Measurements from ENCODE around the gene ERRFI1.
A peak's percentile ranks its signal among the peaks of the same experiment; 100 is the strongest.

Gene ERRFI1

DNA sequence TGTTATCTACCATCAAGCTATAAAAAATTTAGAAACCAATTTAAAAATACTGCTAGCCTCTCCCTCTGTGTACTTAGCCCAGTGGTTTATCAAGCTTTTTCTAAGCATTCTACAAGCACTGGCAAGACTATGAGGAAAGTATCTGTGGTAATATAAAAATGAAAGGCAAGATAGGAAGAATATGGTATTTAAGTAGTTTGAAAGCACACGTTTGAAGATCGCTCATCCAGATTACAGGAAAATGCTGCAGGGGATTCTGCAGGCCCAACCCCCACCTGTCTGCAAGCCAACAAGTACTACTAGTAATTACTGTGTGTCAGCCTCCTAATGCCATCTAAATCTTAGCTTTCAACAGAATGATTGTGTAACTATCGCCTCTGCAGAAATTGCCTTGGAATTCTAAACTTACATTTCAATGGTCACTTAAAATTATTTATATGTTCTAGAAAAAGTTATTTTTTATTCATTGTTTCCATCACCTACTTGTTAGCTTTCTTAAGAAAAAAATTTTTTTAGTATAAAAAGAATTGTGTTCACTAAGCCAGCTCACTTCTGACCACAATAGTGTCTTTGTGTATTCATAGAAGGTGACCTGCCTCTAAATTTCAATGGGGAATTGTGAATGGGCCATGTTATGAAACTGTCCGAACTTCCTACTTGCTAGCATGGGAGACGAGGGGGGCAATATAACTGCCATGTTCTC lies 8.5 kb downstream of the ERRFI1 start:
- FAIRE-seq = peak; percentile 17

DNA sequence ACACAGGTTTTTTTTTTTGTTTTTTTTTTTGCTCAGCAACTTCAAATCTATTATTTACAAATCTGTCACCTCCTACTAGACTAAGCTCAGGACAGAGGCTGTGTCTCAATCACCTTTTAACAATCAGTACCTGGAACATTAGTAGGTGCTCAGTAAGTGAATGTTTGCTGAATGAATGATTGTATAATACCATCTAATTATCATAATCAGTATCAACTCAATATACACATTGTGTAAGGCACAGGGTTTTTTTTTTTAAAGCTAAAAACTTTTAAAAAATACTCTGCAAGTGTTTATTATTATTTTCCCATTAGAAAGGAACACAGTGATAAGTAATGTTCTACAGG lies 9.2 kb downstream of the ERRFI1 start:
- FAIRE-seq = no peak

DNA sequence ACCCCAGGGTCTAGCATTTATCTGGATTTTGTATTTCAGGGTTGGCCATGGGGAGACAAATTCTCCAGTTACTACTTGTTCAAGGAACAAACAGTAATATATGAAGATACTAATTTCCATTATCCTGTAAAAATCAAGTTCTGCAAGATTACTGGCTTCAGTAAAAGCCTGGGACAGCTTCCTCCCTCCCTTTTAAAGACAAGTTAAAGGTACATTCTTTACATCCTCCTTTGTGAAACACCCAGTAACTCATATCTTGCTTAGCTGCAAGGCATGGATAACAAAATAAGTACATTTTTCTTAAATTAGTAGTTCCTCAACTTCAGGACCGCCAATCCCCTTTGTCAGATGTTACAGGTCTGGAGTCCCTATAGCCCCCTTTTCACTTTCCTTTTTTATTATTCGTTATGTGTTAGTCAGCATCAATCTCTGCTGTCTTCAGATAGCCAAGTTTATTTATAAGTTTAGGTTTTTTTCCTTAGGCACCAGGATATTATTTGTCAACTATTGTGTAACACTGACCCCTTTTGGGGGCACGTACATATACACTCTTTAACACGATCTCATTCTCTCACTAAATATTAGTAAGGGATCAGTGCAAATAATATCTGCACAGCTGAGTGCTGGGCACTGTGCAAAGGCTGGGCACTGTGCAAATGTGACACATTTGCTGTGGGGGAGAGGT lies 9.8 kb downstream of the ERRFI1 start:
- no peak for FAIRE-seq

DNA sequence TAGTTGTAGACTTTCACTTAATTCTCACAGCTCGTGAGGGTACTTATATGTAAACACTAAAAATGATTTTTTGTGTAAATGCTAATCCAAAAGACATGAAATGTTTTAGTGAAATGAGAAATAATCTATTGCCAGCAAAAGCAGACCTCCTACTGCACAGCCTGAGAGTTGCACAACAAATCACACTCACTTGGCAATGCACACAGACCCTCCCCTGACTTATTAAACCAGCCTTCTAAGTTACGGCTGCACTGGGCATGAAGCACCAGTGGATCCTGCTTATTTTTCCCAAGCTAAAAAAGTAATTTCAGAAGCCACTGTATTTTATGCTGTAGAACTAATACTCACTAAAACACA lies 10.3 kb downstream of the ERRFI1 start:
- FAIRE-seq = no peak

DNA sequence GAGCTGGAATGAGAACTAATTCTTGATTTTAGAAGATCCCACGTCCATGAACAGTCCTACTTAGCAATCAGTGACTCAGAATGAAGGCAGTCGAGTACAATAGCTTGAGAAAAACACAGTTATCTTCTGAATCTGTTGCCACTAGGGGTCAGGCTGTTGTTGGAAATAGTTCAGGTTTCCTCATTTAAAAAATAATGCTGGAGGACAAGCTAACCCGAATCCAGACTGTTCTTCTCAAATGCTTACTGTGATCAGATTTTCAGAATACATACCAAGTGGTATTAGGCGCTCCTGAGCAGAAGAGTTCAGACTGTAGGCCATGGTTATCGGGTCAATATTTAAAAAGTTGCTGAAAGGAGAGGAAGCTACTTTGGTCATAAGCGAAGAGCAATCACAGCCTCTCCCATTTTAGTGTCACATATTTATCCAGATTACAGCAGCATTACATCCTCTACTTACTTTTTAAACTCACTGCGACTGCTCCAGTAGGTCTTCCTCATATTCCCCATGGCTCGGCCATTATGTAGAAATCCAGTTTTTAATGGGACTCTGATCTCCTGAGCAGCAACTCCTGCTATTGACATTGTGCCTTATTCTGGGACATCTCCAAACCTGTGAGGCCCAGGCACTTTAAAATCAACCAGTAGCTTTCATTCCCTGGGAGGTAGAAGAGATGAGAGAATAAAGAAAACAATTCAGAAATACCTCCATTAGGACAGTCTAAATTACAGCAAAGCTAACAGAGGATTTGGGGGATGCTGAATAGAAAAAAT lies 10.9 kb downstream of the ERRFI1 start:
- FAIRE-seq = peak; percentile 11

DNA sequence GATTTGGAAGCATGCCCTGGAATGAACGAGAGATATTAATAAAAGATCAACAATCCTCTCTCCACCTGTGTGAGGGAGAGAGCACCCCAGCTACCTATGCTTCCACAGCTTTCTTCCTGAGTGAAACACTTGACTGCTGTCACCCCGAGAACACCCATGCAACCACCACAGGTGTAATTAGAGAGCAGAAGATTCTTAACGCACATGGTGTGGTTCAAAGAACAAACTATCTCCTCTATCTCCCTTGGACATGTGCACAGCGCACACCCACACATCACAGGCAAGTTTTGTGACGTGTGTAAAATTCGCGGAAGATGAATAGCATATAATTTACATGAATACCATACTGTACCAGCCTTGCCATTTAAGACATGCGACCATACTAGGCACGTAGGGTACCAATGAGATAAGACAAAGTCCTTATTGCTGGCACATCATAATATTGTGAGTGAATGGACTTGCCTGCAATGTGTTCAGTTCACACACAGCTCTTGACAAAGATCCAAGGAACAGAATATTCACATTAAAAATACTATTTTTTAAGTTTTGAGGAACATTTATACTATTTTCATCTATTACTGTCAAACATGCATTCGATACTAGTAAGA lies 11.6 kb downstream of the ERRFI1 start:
- FAIRE-seq = no peak

DNA sequence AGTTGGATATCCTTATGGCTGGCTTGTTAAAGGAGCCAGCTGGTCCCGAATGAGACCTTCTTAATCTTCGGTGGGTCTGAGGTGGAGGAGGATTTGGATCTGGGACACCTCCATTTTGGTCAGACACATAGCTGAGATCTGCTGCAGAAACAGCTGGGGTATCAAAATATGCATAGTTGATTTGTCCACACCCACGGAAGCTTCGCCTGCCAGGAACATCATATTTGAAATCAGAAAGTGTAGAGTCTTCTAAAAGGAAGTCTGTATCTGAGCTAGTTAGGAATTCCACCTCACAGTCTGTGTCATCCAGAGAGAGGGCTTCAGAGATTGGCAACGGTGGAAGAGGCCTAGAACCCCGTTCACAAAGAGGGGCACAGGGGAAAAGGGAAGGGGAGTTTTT lies 12.3 kb downstream of the ERRFI1 start:
- FAIRE-seq = no peak

DNA sequence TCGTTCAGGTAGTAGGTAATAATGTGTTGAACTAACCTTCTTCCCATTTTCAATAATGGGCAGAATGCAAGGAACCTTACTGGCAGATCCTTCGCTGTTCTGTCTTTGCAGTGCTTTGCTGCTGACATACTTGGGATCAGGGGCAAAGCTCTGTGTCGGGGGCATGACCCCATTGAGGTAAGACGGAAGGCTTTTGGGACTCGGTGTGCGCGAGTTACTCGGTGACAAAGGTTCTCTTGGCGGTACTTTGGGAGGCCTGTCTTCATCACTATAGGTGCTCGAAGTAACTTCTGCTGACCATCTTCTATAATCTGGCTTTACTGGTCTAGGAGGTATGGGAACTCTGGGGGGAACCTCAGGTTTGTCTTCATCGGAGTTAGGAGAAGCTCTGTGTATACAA lies 12.7 kb downstream of the ERRFI1 start:
- FAIRE-seq = no peak

DNA sequence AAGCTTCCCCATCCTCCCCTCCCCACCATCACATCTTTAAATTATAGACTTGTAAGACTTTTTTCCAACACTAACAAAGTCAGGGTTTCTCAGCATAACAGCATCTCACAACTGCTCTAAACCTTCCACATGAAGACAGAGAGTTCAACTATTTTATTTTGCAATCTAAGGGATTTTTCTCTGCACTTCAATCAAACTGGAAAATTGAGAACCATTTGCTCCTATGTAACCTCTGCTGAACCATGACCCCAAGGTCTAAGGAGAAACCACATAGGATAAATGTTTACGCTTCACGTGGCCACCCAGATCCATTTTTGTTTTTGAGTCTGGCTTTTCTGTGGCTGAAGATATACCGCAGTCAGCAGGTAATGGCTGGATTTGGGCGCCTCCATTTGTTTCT lies 13.2 kb downstream of the ERRFI1 start:
- FAIRE-seq = no peak

DNA sequence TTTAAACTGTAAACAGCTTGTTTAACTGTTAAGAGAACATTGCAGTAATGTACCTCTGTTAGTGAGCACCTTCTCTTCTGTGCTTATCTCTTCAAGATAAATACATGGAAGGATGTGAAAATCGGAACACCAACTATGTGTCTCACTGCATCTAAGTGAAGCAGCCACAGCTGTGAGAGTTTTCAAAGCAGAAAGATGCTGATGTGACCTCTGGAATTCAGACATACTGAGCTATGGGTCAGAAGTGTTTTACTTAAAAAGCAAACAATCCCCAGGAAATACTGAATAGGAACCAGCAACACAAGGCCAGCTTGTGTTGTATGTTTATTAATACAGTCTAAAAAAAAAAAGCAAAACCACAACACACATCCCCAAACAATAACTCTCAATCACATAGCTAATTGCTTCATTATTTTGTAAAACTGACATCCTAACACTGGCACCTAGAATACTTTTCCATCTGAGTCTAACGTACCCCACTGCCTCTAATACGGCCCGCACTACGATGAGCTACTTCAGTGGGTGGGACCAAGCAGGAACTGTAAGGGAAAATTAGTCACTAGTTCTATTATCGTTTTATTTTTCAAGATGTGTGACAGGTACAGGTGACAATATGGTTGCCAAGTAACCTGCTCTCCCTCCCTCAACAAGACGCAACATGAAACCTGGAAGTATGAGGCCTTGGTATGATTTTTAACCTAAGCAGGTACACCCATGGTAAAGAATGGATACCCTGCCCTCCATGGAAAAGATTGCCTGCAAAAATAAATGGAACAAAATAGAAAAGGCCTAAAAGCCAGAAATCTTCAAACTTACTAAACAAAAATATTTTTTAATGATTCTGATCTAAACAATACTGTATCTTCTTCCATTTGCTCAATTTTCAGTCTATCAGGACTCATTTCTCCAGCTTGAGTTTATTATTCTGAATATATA lies 13.9 kb downstream of the ERRFI1 start:
- no peak for FAIRE-seq

DNA sequence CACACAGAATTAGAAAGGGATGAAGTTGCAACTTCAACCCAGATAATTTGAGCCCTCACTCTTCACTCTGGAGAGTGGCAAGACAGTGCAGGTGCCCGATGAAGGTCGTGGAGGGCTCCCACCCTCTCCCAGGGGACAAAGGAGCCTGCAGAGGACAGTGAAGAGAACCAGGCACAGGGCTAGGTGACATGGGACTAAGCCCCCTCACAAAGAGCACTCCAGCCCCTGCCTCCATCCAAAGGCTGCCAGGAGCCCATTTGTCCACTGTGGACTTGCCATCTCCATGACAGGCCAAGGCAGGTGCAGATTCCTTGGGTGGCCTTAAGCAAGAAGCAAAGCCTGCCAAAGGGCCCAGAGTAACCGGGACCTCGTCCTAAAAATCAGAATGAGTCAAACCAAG lies 15.1 kb downstream of the ERRFI1 start:
- FAIRE-seq = no peak

DNA sequence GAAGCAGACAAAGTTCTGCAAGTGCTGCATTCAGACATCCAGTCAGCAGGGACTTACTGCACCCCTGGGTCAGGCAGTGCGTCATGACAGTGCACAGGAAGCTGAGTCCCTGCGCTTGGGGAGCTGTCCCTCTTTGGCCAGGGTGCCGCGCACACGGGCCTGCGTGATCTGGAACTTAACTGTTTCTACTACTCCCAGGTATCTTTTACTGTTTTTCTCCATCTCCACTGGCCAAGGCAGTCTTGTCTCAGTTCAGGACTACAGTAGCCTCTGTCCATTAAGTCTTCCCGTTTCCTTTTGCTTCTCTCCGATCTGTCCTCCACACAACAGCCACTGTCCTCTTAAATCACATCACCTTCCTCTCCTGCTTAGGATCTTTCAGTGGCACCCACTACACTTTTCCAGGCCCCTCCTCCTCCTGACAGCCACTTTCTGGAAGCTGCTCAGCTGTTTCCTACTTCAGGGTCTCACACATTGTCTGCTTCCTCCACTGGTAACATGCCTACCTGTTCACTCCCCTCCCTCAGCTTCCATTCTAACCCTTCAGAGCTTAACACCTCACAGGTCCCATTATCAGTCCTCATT lies 15.9 kb downstream of the ERRFI1 start:
- no peak for FAIRE-seq

DNA sequence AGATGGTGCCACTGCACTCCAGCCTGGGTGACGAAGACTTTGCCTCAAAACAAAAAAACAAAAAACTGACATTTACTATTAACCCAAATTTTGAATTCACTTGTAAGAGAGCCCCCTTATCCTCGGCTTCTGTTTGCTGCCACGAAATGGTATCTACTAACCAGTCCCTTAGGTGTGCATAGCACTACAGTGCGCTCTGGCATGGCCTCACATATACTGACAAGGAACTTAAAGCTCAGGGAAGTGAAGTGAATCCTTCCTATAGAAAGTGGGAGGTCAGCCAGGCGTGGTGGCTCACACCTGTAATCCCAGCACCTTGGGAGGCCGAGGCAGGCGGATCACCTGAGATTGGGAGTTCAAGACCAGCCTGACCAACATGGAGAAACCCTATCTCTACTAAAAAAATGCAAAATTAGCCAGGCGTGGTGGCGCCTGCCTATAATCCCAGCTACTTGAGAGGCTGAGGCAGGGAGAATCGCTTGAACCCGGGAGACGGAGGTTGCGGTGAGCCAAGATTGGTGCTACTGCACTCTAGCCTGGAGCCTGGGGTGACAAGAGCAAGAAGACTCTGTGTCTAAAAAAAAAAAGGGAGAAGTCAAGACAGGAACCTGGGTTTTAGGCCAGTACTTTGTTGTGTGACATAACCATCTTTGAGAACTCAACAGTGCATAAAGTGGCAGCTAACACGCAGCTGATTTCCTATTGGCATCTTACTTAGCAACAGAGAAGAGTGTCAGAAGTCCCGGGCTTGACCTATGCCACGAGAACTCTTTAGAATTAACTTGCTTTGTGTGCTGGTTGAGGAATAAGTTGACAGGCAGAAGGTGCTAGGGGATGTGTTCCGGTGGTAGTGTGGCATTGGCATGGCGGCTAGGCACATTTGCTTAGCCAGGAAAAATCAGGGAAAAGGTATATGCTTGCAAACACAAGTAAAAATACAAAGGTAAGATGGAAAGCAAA lies 16.8 kb downstream of the ERRFI1 start:
- no peak for FAIRE-seq

DNA sequence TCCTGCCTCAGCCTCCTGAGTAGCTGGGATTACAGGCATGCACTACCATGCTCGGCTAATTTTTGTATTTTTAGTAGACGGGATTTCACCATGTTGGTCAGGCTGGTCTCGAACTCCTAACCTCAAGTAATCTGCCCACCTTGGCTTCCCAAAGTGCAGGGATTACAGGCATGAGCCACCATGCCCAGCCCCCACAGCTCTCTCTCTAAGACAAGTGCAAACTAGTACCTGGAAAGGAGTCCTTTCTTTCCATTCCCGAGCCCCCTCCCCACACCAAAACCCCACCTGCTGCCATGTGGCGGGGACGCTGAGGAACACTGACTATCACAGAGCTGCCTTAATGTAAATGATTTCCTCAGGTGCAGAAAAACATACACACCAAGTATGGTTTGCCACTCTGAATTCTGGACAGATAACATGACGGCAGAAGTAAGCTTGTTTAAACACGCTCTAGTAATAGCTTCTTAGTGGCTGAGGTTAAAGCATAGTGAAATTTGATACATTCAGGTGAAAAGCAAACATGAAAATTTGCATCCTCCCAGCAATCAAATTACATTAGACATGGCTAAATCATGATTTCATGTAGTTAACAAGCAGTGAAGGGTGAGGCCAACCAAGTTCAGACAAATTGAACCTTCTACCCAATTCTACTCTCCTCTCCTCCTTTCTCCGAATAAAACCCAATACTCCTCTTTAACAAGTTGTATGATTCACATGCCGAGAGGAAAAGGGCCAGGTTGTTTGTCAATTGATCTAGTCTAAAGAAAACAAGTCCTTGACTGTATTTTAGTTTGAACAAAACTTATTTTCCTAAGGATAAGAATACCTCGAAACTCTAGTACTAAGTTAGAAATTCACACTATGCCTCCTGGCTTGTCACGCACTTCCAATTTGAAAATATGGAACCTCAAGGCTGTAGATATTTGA lies 19.8 kb downstream of the ERRFI1 start:
- FAIRE-seq = no peak

DNA sequence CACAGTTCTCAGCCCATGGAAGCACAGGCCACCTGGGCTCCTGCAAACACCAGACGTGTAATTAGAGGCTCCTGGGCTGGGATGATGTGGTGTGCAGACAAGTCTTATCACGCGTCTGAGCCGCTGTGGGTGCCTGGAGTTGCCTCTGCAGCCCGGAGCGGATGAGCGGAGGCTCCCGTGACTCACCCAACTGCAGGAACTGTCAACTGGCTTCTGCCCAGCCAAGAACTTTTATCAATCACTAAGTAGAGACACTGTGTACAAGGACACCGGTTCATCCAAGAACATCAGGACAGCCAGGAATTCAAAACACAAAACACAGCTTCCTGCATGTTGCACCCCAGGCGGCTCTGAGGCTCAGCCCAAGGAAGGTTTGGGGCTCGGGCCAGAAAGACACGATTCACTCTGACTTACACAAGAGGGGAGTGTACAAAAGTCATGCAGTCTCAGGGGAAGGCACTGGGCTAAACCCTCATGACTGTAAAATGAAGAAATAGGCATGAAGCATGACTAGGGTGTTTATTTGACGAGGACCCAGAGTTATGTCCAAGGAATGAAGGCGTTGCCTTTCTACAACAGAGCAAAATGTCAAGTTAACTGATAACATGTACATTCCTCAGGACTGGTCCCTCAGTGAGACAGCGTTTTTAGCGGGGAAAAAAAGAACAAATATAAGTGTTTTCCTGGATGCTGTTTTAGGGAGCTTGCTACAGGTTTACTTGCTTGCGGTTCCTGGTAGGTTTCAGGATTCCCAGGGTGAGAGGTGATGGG lies 21.1 kb downstream of the ERRFI1 start:
- peak; percentile 59 for FAIRE-seq

DNA sequence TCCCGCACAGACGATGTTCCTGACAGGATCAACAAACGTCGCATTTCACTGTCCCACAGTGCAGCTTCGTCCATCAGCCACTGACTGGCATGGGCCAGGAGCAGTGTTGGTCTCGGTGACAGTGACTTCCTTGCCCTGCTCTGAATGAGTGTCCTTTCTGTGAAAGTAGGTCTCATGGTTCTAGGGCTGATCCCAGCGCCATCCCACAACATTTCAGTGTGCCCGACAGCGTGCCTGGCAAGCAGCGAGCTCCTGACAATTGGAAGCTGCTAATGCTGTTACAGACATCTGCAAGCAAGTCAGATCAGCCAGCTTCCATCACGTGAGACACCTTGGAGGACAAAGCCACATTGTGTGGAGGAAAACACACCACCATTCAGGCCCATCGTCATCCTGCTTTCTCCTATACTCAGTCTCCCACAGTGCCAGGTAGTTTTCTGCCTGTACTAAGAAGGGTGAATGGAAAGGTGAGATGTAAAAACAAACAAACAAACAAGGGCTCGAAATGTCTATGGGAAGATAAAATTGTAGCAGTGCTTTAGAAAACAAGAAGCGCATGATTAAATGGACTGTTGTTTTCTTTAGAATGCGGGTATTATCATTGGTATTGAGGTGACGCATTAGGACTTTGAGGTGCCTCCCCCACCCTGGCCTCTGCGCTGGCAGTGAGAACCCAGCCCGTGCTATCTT lies 21.9 kb downstream of the ERRFI1 start:
- FAIRE-seq = no peak

DNA sequence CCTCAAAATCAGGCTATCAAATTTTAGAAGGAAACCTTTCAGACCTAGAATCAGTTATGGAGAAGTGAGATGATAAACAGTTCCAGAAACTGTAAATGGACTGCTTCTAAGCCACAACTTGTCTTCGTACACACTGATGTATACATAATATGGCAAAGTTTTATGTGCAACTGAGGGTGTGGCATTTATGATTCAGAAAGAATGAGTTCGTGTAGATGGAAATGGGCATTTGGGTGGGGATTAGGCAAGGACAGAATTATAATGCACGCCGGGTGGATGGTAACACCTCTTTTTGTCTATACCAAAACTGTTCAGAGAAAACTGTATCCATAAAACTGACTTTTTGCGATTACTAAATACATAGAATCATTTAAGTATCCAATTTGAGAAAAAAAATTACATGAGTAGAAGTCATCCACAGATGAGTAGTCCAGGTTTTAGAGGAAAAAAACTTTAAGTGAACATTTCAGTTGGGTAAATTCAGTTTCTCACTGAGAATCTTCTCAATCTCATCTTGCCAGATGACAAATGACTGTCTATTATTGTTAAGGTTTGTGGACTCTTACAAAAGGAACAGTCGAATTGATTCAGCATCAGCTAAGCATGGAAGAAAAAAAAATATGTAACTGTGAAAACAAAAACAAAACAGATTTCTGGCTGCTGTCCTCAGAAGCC lies 22.5 kb downstream of the ERRFI1 start:
- FAIRE-seq = no peak

DNA sequence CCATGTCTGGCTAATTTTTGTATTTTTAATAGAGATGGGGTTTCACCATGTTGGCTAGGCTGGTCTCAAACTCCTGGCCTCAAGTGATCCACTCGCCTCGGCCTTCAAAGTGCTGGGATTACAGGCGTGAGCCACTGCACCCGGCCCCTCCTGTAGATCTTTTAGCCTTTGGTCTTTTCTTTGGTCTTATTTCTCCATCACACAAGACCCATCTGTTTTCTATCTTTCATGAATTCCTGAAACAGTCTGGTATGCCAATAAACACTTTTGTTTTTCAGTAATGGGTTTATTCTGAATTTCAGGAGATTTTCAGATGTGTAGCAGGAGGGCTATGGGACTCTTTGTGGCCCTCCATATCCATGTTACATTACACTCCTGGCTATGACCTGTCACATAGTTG lies 23.2 kb downstream of the ERRFI1 start:
- no peak for FAIRE-seq

Measured in TTC549 (cell line).